ENCODE data around the gene RNF225. TPM values are rescaled to one million over a fixed set of nuclear protein-coding genes. Genes with fewer than 3 reads are reported as not detected.

Gene RNF225
- total RNA-seq, 1 donor from 2014 or later, result 0.98 TPM

DNA sequence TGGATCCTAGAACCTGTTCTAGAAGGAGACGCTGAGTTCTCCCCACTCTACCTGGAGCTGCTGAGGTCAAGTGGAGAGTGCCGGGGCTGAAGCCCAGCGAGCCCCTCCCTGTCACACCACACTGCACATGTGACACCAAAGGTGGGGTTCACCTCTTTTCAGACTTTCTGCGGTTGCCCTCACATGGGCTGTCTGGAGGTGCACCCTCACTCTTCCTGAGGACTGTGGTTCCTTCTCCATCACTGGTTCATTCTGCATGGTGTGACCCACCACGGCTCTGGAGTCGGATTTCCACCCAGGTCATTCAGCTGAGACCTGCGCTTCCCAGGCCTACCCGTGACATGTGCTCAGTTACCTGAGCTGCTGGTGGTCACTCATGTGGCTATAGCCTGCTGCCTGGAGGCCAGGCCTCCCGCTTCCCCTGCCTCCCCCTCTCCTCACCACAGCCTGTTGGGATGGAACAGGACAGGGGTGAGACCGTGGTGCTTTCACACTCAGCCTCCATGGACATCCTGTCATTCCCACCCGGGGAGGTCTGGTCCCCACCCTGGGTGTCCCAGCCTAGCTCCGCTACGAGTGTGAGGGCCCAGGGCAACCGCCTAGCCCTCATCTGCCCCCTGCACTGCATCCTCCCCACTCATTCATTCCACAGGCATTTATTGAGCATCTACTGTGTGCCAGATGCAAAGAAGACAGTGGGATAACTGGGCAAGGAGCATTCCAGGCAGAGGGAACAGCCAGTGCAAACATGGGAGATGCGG, 41.6 kb upstream of the RNF225 start:
- no peaks in the 10 kb centered on the region for H3K9me3 ChIP-seq

DNA sequence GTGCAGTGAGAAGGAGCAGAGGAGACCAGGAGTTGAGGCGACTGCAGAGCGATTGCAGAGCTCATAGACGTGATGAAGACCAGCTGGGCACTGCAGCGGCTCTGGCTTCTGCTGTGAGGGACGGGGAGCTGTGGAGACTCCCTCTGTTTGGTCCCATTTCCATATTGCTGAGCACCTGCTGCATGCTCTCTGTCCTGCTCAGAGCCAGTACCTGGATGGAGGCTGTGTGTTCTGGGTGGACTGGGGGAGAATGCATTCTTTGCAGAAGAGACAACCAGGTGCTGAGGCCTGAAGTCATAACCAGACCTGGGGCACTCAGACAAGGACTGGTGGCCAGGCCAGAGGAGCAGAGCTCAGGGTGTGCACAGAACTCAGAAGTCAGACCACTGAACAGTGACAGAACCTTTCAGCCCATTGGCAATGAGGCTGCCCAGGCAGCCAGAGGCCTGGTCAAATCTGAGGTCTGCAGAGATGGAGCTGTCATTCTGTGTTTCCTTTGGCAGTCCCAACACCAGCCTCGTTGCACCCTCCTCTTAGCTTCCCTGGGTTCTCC, 40.9 kb upstream of the RNF225 start:
- DNase-seq (ENCODE audit: extremely low spot score in 2 of 2), result no peak
- intact Hi-C loops (cut with DNase I), result no loop called here
- H3K27me3 ChIP-seq, result no peaks in the 10 kb centered on the region

More for the DNA sequence above, 41.6 kb upstream of the RNF225 start:
- Histone ChIP-seq H3K4me3 (no peak overlapping the region), H3K27ac (no peak overlapping the region), H3K27me3 (no peaks in the 10 kb centered on the region), H3K36me3 (no peaks in the 10 kb centered on the region), H3K4me1 (peaks cover 39% of the 10 kb centered on the region)
- TF ChIP-seq, protein P1, sequence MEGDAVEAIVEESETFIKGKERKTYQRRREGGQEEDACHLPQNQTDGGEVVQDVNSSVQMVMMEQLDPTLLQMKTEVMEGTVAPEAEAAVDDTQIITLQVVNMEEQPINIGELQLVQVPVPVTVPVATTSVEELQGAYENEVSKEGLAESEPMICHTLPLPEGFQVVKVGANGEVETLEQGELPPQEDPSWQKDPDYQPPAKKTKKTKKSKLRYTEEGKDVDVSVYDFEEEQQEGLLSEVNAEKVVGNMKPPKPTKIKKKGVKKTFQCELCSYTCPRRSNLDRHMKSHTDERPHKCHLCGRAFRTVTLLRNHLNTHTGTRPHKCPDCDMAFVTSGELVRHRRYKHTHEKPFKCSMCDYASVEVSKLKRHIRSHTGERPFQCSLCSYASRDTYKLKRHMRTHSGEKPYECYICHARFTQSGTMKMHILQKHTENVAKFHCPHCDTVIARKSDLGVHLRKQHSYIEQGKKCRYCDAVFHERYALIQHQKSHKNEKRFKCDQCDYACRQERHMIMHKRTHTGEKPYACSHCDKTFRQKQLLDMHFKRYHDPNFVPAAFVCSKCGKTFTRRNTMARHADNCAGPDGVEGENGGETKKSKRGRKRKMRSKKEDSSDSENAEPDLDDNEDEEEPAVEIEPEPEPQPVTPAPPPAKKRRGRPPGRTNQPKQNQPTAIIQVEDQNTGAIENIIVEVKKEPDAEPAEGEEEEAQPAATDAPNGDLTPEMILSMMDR (IDR thresholded peaks at IDR 0.05), result no peak
- TF ChIP-seq POLR2AphosphoS5 (IDR thresholded peaks at IDR 0.05; ENCODE audit: insufficient read depth in 1 of 2, low read depth in 1 of 2), result no peak
- TF ChIP-seq POLR2A (IDR thresholded peaks at IDR 0.05), result no peak
- intact Hi-C loops (cut with DNase I), result no loop called here
- DNase-seq (ENCODE audit: extremely low spot score in 2 of 2), result no peak

DNA sequence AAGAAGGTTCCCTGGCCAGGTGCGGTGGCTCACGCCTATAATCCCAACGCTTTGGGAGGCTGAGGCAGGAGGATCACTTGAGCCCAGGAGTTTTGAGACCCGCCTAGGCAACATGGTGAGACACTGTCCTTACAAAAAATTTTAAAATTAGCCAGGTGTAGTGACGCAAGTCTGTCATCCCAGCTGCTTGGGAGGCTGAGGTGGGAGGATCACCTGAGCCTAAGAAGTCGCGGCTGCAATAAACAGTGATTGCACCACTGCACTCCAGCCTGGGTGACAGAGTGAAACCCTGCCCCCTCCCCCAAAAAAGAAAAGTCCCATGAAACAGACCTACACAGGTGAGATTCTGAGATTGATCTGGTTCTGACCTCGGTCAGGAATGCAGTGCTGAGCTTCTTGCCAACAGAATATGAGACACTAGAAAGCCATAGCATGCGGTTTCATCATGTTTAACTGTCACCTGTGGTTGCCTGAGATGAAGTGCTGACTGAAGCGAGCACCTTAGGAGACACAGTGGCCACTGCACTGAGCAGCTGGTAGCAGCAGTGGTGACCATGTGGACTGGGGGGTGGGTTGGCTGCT, 40.1 kb upstream of the RNF225 start:
- H3K27me3 ChIP-seq, result no peaks in the 10 kb centered on the region
- H3K4me3 ChIP-seq, result peak overlapping the region in 1 of 2 donors; percentile 41
- no peaks in the 10 kb centered on the region for H3K36me3 ChIP-seq
- intact Hi-C loops (cut with DNase I), result no loop called here
- DNase-seq (ENCODE audit: extremely low spot score in 2 of 2), result no peak
- H3K27ac ChIP-seq, result no peak overlapping the region
- TF ChIP-seq POLR2AphosphoS5 (IDR thresholded peaks at IDR 0.05; ENCODE audit: insufficient read depth in 1 of 2, low read depth in 1 of 2), result no peak
- TF ChIP-seq, protein P1 (IDR thresholded peaks at IDR 0.05), result no peak
- TF ChIP-seq POLR2A (IDR thresholded peaks at IDR 0.05), result no peak
- H3K9me3 ChIP-seq, result no peaks in the 10 kb centered on the region
- peaks cover 32% of the 10 kb centered on the region for H3K4me1 ChIP-seq

More for the DNA sequence above, 40.9 kb upstream of the RNF225 start:
- Histone ChIP-seq H3K27ac (no peak overlapping the region), H3K4me3 (no peak overlapping the region), H3K4me1 (peaks cover 39% of the 10 kb centered on the region), H3K36me3 (no peaks in the 10 kb centered on the region), H3K9me3 (no peaks in the 10 kb centered on the region)
- TF ChIP-seq POLR2AphosphoS5 (IDR thresholded peaks at IDR 0.05; ENCODE audit: insufficient read depth in 1 of 2, low read depth in 1 of 2) (no peak), POLR2A (IDR thresholded peaks at IDR 0.05) (no peak)
- TF ChIP-seq, protein P1 (IDR thresholded peaks at IDR 0.05), result no peak

DNA sequence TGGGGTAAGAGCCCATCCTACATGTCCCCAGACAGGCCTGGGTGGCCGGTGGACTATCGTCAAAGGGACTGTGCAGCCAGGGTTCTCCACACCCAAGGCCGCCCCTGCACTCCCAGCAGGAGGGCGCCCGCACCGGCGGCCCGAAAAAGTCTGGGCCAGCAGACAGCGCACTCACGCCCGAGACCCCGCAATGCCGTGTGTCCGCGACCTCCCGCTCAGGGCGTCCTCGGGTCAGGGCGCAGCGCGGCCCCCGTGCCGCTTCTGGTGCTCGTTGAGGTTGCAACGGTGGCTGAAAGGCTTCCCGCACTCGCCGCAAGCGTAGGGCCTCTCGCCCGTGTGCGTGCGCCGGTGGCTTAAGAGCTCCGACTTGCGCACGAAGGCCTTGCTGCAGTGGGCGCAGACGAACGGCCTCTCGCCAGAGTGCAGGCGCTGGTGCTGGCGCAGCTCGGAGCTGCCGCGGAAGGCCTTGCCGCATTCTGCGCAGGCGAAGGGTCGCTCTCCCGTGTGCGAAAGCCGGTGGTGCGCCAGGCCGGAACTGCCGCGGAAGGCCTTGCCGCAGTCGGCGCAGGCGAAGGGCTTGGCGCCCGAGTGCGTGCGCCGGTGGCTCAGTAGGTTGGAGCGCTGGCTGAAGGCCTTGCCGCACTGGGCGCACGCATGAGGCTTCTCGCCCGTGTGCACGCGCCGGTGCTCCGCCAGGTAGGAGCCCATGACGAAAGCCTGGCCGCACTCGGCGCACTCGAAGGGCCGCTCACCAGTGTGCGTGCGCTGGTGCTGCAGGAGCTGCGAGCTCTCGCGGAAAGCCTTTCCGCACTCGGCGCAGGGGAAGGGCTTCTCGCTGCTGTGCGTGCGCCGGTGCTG, 39.3 kb upstream of the RNF225 start:
- no peak for DNase-seq (ENCODE audit: extremely low spot score in 2 of 2)
- H3K4me1 ChIP-seq, result peaks cover 26% of the 10 kb centered on the region
- H3K36me3 ChIP-seq, result no peaks in the 10 kb centered on the region
- H3K9me3 ChIP-seq, result no peaks in the 10 kb centered on the region
- H3K27me3 ChIP-seq, result no peaks in the 10 kb centered on the region
- intact Hi-C loops (cut with DNase I), result no loop called here
- H3K27ac ChIP-seq, result no peak overlapping the region
- H3K4me3 ChIP-seq, result peak overlapping the region; percentile 41
- TF ChIP-seq POLR2AphosphoS5 (IDR thresholded peaks at IDR 0.05; ENCODE audit: insufficient read depth in 1 of 2, low read depth in 1 of 2) (peak in 1 of 2 donors; percentile 32), POLR2A (IDR thresholded peaks at IDR 0.05) (no peak)
